Measurements from ENCODE around the gene DOCK3. TPM values are rescaled to one million over a fixed set of nuclear protein-coding genes. Genes with fewer than 3 reads are reported as not detected.

The DOCK3 gene
- total and polyA plus RNA-seq, 10 of the 15 experiments (the other 5 are each of a cell fraction or from before 2014, with no cell fraction given), result 0.02 to 0.52 (median 0.04) TPM; not detected in 5

GRCh38 chr3:50792568-50792967 is 117.8 kb downstream of the DOCK3 start:
- H3K79me2 ChIP-seq (ENCODE audit: control insufficient read depth, insufficient read depth, low read length), result no peaks in the 10 kb centered on the region
- H3K4me1 ChIP-seq (ENCODE audit: control insufficient read depth, insufficient read depth, low read length), result no peaks in the 10 kb centered on the region
- H3K4me3 ChIP-seq, result no peak overlapping the region
- ChIA-PET CTCF (interaction anchor here (0.7 to 1.2 kb wide), 2 partner anchors 162 to 187 kb away, joined by 3 read pairs; no protein-coding TSS in a partner anchor), RAD21 (ENCODE audit: unreplicated experiment) (no interaction called here), POLR2A (no interaction called here), SMC1A (ENCODE audit: uncharacterized antibody, unreplicated experiment) (no interaction called here)
- no peak overlapping the region for H3K4me2 ChIP-seq (ENCODE audit: control insufficient read depth, insufficient read depth)
- 0% methylated on average over 4 of the region's 4 CpGs for WGBS (ENCODE audit: insufficient coverage, insufficient replicate concordance, low lambda C conversion rate, missing lambda C conversion rate)
- DNase-seq (ENCODE audit: low read depth, low spot score), result no peak
- no TSS peak for BruUV-seq (replicated peaks)
- H3K27ac ChIP-seq (ENCODE audit: control insufficient read depth, insufficient read depth), result no peak overlapping the region
- TF ChIP-seq MTA2 (IDR thresholded peaks at IDR 0.05; ENCODE audit: low read depth) (no peak), YBX1 (IDR thresholded peaks at IDR 0.05) (no peak), HDAC6 (IDR thresholded peaks at IDR 0.05; ENCODE audit: unreplicated experiment) (no peak), ZSCAN29 (IDR thresholded peaks at IDR 0.05) (no peak), SMAD1 (IDR thresholded peaks at IDR 0.05; ENCODE audit: low read depth, partially characterized antibody) (no peak), RAD21 (IDR thresholded peaks at IDR 0.05; ENCODE audit: insufficient read depth, low read depth, low read length) (no peak), YY1 (IDR thresholded peaks at IDR 0.05; ENCODE audit: low read depth, low read length) (no peak), USF2 (IDR thresholded peaks at IDR 0.05; ENCODE audit: borderline replicate concordance, low read depth, low read length) (no peak), EP300 (IDR thresholded peaks at IDR 0.05; ENCODE audit: borderline replicate concordance in 1 of 2, control insufficient read depth in 1 of 2, low read depth in 2 of 2, low read length in 2 of 2) (no peak), ZBTB33 (IDR thresholded peaks at IDR 0.05) (no peak), MEF2B (IDR thresholded peaks at IDR 0.05; ENCODE audit: partially characterized antibody, poor library complexity, severe bottlenecking) (no peak)
- TF ChIP-seq, protein P1, sequence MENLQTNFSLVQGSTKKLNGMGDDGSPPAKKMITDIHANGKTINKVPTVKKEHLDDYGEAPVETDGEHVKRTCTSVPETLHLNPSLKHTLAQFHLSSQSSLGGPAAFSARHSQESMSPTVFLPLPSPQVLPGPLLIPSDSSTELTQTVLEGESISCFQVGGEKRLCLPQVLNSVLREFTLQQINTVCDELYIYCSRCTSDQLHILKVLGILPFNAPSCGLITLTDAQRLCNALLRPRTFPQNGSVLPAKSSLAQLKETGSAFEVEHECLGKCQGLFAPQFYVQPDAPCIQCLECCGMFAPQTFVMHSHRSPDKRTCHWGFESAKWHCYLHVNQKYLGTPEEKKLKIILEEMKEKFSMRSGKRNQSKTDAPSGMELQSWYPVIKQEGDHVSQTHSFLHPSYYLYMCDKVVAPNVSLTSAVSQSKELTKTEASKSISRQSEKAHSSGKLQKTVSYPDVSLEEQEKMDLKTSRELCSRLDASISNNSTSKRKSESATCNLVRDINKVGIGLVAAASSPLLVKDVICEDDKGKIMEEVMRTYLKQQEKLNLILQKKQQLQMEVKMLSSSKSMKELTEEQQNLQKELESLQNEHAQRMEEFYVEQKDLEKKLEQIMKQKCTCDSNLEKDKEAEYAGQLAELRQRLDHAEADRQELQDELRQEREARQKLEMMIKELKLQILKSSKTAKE (IDR thresholded peaks at IDR 0.05; ENCODE audit: low read depth, poor library complexity, severe bottlenecking), result no peak
- TF ChIP-seq, protein P2, sequence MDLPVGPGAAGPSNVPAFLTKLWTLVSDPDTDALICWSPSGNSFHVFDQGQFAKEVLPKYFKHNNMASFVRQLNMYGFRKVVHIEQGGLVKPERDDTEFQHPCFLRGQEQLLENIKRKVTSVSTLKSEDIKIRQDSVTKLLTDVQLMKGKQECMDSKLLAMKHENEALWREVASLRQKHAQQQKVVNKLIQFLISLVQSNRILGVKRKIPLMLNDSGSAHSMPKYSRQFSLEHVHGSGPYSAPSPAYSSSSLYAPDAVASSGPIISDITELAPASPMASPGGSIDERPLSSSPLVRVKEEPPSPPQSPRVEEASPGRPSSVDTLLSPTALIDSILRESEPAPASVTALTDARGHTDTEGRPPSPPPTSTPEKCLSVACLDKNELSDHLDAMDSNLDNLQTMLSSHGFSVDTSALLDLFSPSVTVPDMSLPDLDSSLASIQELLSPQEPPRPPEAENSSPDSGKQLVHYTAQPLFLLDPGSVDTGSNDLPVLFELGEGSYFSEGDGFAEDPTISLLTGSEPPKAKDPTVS (IDR thresholded peaks at IDR 0.05; ENCODE audit: low read depth, low read length), result no peak
- no peaks in the 10 kb centered on the region for H3K27me3 ChIP-seq (replicated peaks in 1 of 2; ENCODE audit: control insufficient read depth in 2 of 2, insufficient read depth in 2 of 2, low read length in 1 of 2)
- FAIRE-seq, result no peak
- H3K36me3 ChIP-seq (ENCODE audit: control insufficient read depth in 2 of 2, insufficient read depth in 2 of 2, low read length in 1 of 2), result no peaks in the 10 kb centered on the region
- no peak overlapping the region for H3K9ac ChIP-seq (ENCODE audit: control insufficient read depth, insufficient read depth, low read length)
- no peaks in the 10 kb centered on the region for H4K20me1 ChIP-seq (ENCODE audit: control insufficient read depth, insufficient read depth)
- H3K9me3 ChIP-seq (replicated peaks; ENCODE audit: control insufficient read depth, insufficient read depth, low read length), result no peaks in the 10 kb centered on the region
- no peak overlapping the region for H2AFZ ChIP-seq (ENCODE audit: control insufficient read depth, low read depth, low read length)
- in situ Hi-C loops (cut with MboI) (no loop called here), intact Hi-C loops (cut with micrococcal nuclease; ENCODE audit: unreplicated experiment) (no loop called here)
- no peak for ATAC-seq
